Keratinocyte (primary cell): Measurements from ENCODE around the gene TMEM119.

Experiments used
- CTCF ChIP-seq, 3 experiments: IDR thresholded peaks in 1 of 3; conservative IDR thresholded peaks in 1 of 3; optimal IDR thresholded peaks in 1 of 3; 2 replicates in 2 of 3; 3 replicates in 1 of 3; pipeline versions ENCODE3 to v1.5.1; 2011; ENCODE audit warnings: low read length in 3 of 3, mild to moderate bottlenecking in 3 of 3, moderate library complexity in 2 of 3, control low read depth in 1 of 3, inconsistent platforms in 1 of 3; ENCODE audit not compliant: insufficient read depth in 2 of 3; ENCODE audit errors: extremely low read depth in 1 of 3
- EZH2 ChIP-seq: IDR thresholded peaks from one replicate; pipeline ENCODE4 v1.6.1; 2012; ENCODE audit warnings: inconsistent platforms, mild to moderate bottlenecking, low read length, moderate library complexity

GRCh38 chr12:108603743-108604142, 5.9 kb upstream of the TMEM119 start:
- no peak for TF ChIP-seq CTCF (optimal IDR thresholded peaks at IDR 0.05 in 1 of 3, IDR thresholded peaks at IDR 0.05 in 1 of 3, conservative IDR thresholded peaks at IDR 0.05 in 1 of 3; ENCODE audit: extremely low read depth in 1 of 3, insufficient read depth in 2 of 3, low read length in 3 of 3)
- no peak for TF ChIP-seq EZH2
